Ishikawa (cell line): ENCODE data around the gene NRXN3.

ENCODE experiments used
- EGR1 ChIP-seq: IDR thresholded peaks from 2 replicates; pipeline ENCODE4 v1.6.1; 2012
- EP300 ChIP-seq: IDR thresholded peaks from 2 replicates; pipeline ENCODE4 v1.6.1; 2012; ENCODE audit warnings: borderline replicate concordance
- FOXM1 ChIP-seq: IDR thresholded peaks from 2 replicates; pipeline ENCODE4 v1.6.1; 2012; ENCODE audit warnings: low read depth, borderline replicate concordance
- TCF12 ChIP-seq: IDR thresholded peaks from 2 replicates; pipeline ENCODE4 v1.6.1; 2012; ENCODE audit warnings: low read depth
- TF ChIP-seq, protein P1 (sequence below): IDR thresholded peaks from 2 replicates; pipeline ENCODE4 v1.6.1; 2012; ENCODE audit warnings: low read depth, mild to moderate bottlenecking
- TF ChIP-seq, protein P2 (sequence below): IDR thresholded peaks from 2 replicates; pipeline ENCODE4 v1.6.1; 2012

DNA sequence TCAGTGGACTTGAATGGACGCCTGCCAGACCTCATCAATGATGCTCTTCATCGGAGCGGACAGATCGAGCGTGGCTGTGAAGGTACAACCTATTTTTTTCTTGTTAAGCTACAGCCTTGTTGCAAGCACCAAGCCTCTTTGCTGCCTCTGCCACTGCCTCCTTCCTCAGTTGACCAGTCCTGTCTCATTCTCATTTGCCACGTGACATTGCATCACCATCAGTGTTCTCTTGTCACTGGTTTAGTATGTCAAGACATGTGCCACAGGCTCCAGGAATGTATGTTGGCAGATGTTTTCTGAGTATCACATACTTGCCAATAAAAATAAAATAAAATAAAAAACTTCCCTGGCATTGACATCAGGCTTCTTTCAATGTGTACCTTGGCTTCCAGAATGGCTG lies 798.1 kb downstream of the NRXN3 start:
- TF ChIP-seq, protein P1, sequence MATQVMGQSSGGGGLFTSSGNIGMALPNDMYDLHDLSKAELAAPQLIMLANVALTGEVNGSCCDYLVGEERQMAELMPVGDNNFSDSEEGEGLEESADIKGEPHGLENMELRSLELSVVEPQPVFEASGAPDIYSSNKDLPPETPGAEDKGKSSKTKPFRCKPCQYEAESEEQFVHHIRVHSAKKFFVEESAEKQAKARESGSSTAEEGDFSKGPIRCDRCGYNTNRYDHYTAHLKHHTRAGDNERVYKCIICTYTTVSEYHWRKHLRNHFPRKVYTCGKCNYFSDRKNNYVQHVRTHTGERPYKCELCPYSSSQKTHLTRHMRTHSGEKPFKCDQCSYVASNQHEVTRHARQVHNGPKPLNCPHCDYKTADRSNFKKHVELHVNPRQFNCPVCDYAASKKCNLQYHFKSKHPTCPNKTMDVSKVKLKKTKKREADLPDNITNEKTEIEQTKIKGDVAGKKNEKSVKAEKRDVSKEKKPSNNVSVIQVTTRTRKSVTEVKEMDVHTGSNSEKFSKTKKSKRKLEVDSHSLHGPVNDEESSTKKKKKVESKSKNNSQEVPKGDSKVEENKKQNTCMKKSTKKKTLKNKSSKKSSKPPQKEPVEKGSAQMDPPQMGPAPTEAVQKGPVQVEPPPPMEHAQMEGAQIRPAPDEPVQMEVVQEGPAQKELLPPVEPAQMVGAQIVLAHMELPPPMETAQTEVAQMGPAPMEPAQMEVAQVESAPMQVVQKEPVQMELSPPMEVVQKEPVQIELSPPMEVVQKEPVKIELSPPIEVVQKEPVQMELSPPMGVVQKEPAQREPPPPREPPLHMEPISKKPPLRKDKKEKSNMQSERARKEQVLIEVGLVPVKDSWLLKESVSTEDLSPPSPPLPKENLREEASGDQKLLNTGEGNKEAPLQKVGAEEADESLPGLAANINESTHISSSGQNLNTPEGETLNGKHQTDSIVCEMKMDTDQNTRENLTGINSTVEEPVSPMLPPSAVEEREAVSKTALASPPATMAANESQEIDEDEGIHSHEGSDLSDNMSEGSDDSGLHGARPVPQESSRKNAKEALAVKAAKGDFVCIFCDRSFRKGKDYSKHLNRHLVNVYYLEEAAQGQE = no peak
- TF ChIP-seq TCF12 (no peak), EP300 (no peak), EGR1 (no peak), FOXM1 (no peak)
- TF ChIP-seq, protein P2, sequence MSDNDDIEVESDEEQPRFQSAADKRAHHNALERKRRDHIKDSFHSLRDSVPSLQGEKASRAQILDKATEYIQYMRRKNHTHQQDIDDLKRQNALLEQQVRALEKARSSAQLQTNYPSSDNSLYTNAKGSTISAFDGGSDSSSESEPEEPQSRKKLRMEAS = no peak
